OCI-LY1 (cell line): ENCODE data around the gene MYH16.

Experiments
- H2AFZ ChIP-seq: fragments of 200-600 bp; sonication (generic), shearing (Covaris generic); 2 replicates; pipeline ENCODE4 v1.6.0; 2014; ENCODE audit warnings: antibody characterized with exemption, mild to moderate bottlenecking, low read length
- H3F3A ChIP-seq: fragments of 200-600 bp; sonication (generic), shearing (Covaris generic); 2 replicates; pipeline ENCODE4 v1.6.0; 2014; ENCODE audit warnings: mild to moderate bottlenecking, antibody characterized with exemption, low read length, moderate library complexity; ENCODE audit not compliant: insufficient read depth
- H3K27ac ChIP-seq: fragments of 200-600 bp; sonication (generic); 2 replicates; pipeline ENCODE4 v1.5.1; 2014; ENCODE audit warnings: low read length, mixed run types, mild to moderate bottlenecking, low read depth; ENCODE audit not compliant: poor library complexity, severe bottlenecking
- H3K27me3 ChIP-seq: fragments of 200-600 bp; sonication (generic); 2 replicates; pipeline ENCODE4 v1.6.0; 2014; ENCODE audit warnings: antibody characterized with exemption, mild to moderate bottlenecking, low read length, moderate library complexity; ENCODE audit not compliant: insufficient read depth
- H3K36me3 ChIP-seq: fragments of 200-600 bp; sonication (generic); 2 replicates; pipeline ENCODE4 v1.6.1; 2014; ENCODE audit warnings: mild to moderate bottlenecking, antibody characterized with exemption, low read length, moderate library complexity, mixed read lengths; ENCODE audit not compliant: insufficient read depth
- H3K4me1 ChIP-seq: fragments of 200-600 bp; sonication (generic); 2 replicates; pipeline ENCODE4 v1.5.1; 2014; ENCODE audit warnings: mild to moderate bottlenecking, low read length, moderate library complexity; ENCODE audit not compliant: insufficient read depth, severe bottlenecking
- H3K4me2 ChIP-seq: fragments of 200-600 bp; sonication (generic), shearing (Covaris generic); 2 replicates; pipeline ENCODE4 v1.6.1; 2014; ENCODE audit warnings: low read length
- H3K4me3 ChIP-seq: fragments of 200-600 bp; sonication (generic); 2 replicates; pipeline ENCODE4 v1.5.1; 2014; ENCODE audit warnings: low read length, low read depth, mild to moderate bottlenecking, mixed read lengths; ENCODE audit not compliant: poor library complexity, severe bottlenecking
- H3K79me2 ChIP-seq: fragments of 200-600 bp; shearing (Covaris generic); 2 replicates; pipeline ENCODE4 v1.6.1; 2016; ENCODE audit warnings: mixed run types, low read length, mixed read lengths; ENCODE audit not compliant: insufficient read depth
- H3K9ac ChIP-seq: fragments of 200-600 bp; sonication (generic), shearing (Covaris generic); 2 replicates; pipeline ENCODE4 v1.6.1; 2014; ENCODE audit warnings: mild to moderate bottlenecking, low read length, mixed read lengths
- H3K9me2 ChIP-seq: fragments of 200-600 bp; sonication (generic), shearing (Covaris generic); 2 replicates; pipeline ENCODE4 v1.6.1; 2014; ENCODE audit warnings: low read depth, mild to moderate bottlenecking, low read length, mixed read lengths
- H3K9me3 ChIP-seq: fragments of 200-600 bp; shearing (Covaris generic); 2 replicates; pipeline ENCODE4 v1.6.1; 2014; ENCODE audit warnings: low read length, mixed read lengths
- H4K20me1 ChIP-seq: fragments of 200-600 bp; sonication (generic), shearing (Covaris generic); 2 replicates; pipeline ENCODE4 v1.6.0; 2016; ENCODE audit warnings: mild to moderate bottlenecking, low read length; ENCODE audit not compliant: insufficient read depth
- CTCF ChIP-seq: fragments of 200-600 bp; sonication (generic), shearing (Covaris generic); IDR thresholded peaks from 2 replicates; pipeline ENCODE4 v1.5.1; 2017; ENCODE audit warnings: mild to moderate bottlenecking, antibody characterized with exemption, low read length, moderate library complexity, mixed read lengths
- EZH2 ChIP-seq: fragments of 200-600 bp; sonication (generic), shearing (Covaris generic); IDR thresholded peaks from 2 replicates; pipeline ENCODE4 v1.8.0; 2017; ENCODE audit warnings: borderline replicate concordance, mixed run types, mild to moderate bottlenecking, antibody characterized with exemption, low read length, moderate library complexity, mixed read lengths

Gene MYH16

GRCh38 chr7:99255463-99255862, 17.2 kb upstream of the MYH16 start:
- Histone ChIP-seq H3K9me2 (no peaks in the 10 kb centered on the region), H3K9me3 (no peaks in the 10 kb centered on the region), H3K4me1 (no peaks in the 10 kb centered on the region), H3K27me3 (peaks cover 16% of the 10 kb centered on the region), H3K4me2 (no peak overlapping the region), H2AFZ (no peak overlapping the region), H3K9ac (no peak overlapping the region), H4K20me1 (no peaks in the 10 kb centered on the region), H3K36me3 (no peaks in the 10 kb centered on the region), H3K4me3 (no peak overlapping the region), H3F3A (no peaks in the 10 kb centered on the region), H3K79me2 (no peaks in the 10 kb centered on the region), H3K27ac (no peak overlapping the region)
- TF ChIP-seq EZH2: no peak
- TF ChIP-seq CTCF: no peak

- Histone ChIP-seq H3K4me3 (no peak overlapping the region), H3F3A (no peaks in the 10 kb centered on the region), H3K9me3 (no peaks in the 10 kb centered on the region), H3K79me2 (no peaks in the 10 kb centered on the region), H2AFZ (no peak overlapping the region), H3K9ac (no peak overlapping the region), H4K20me1 (no peaks in the 10 kb centered on the region), H3K36me3 (no peaks in the 10 kb centered on the region), H3K9me2 (no peaks in the 10 kb centered on the region), H3K4me1 (no peaks in the 10 kb centered on the region), H3K27me3 (peaks cover 12% of the 10 kb centered on the region), H3K4me2 (no peak overlapping the region), H3K27ac (no peak overlapping the region)
- TF ChIP-seq EZH2: no peak
- TF ChIP-seq CTCF: no peak
Observed at GRCh38 chr7:99257065-99257464, 15.6 kb upstream of the MYH16 start.

GRCh38 chr7:99257675-99258074, 15.0 kb upstream of the MYH16 start:
- no peak overlapping the region for H3K27ac ChIP-seq

More at GRCh38 chr7:99257675-99258074, 15.0 kb upstream of the MYH16 start:
- TF ChIP-seq CTCF (no peak), EZH2 (no peak)
- H4K20me1 ChIP-seq: no peaks in the 10 kb centered on the region
- no peaks in the 10 kb centered on the region for H3F3A ChIP-seq
- H3K4me2 ChIP-seq: no peak overlapping the region
- H3K4me3 ChIP-seq: no peak overlapping the region
- no peaks in the 10 kb centered on the region for H3K9me2 ChIP-seq
- H3K9ac ChIP-seq: no peak overlapping the region
- H2AFZ ChIP-seq: no peak overlapping the region
- H3K9me3 ChIP-seq: no peaks in the 10 kb centered on the region
- peaks cover 6% of the 10 kb centered on the region for H3K27me3 ChIP-seq
- H3K79me2 ChIP-seq: no peaks in the 10 kb centered on the region
- H3K4me1 ChIP-seq: no peaks in the 10 kb centered on the region
- no peaks in the 10 kb centered on the region for H3K36me3 ChIP-seq
